AG04450 (cell line): ENCODE results near the gene CLEC4C. TPM values are rescaled to one million over a fixed set of nuclear protein-coding genes. Genes with fewer than 3 reads are reported as not detected.
"Not testable (repeated sequence)": the region's sequence is repeated elsewhere in the genome, so short reads cannot be mapped to it uniquely, and the experiment has no call there.

Source experiments
- CTCF ChIA-PET: fragments of 300-600, 350-600 bp; formaldehyde crosslinking; extraction: SDS; loops from one replicate; lab custom pipeline; 2022; ENCODE audit warnings: antibody characterized with exemption, inconsistent platforms; lab: Charles Lee
- POLR2A ChIA-PET: fragments of 350-600 bp; formaldehyde crosslinking; extraction: SDS; loops from one replicate; lab custom pipeline; 2021; ENCODE audit warnings: antibody characterized with exemption, inconsistent platforms; lab: Yijun Ruan, JAX
- DNase-seq: peaks from one replicate; pipeline ENCODE4 v3.0.0-alpha.2; 2011; ENCODE audit warnings: low read depth, low spot score
- H3K27ac ChIP-seq: one replicate; pipeline ENCODE4 v1.5.1; 2012; ENCODE audit warnings: low read depth, low read length, control low read depth
- H3K27me3 ChIP-seq: one replicate; pipeline ENCODE4 v1.6.0; 2012; ENCODE audit warnings: low read length; ENCODE audit not compliant: control insufficient read depth, insufficient read depth
- H3K4me3 ChIP-seq: 2 replicates; pipeline ENCODE4 v1.5.1; 2011; ENCODE audit warnings: mild to moderate bottlenecking, low read depth, low read length, control low read depth
- H3K9me3 ChIP-seq: 2 replicates; pipeline ENCODE4 v1.5.1; 2012; ENCODE audit warnings: low read length; ENCODE audit not compliant: control insufficient read depth, insufficient read depth
- CTCF ChIP-seq: IDR thresholded peaks from 2 replicates; pipeline ENCODE4 v1.5.1; 2011; ENCODE audit warnings: low read depth, low read length, control low read depth, inconsistent platforms
- polyA plus RNA-seq: library from polyadenylated mRNA; depleted of rRNA; stranded (reverse); fragments of >200 nt; gene quantifications from 2 replicates; pipeline ENCODE4 v1.2.3, GENCODE V29; 2011

The CLEC4C gene
- polyA plus RNA-seq, 1 experiment: not detected

- Histone ChIP-seq H3K27me3 (no peaks in the 10 kb centered on the region), H3K4me3 (no peak overlapping the region), H3K27ac (no peak overlapping the region), H3K9me3 (peaks cover 34% of the 10 kb centered on the region)
- ChIA-PET CTCF (no interaction called here), POLR2A (no interaction called here)
- TF ChIP-seq CTCF: no peak
- no peak for DNase-seq
Observed at GRCh38 chr12:7756993-7757392, 9.8 kb upstream of the CLEC4C start.

- H3K27me3 ChIP-seq, POLR2A ChIA-PET, CTCF ChIA-PET, H3K4me3 ChIP-seq, H3K27ac ChIP-seq, DNase-seq: not testable (repeated sequence)
- H3K9me3 ChIP-seq: peaks cover 36% of the 10 kb centered on the region
Observed at GRCh38 chr12:7755668-7756067, 8.5 kb upstream of the CLEC4C start.

GRCh38 chr12:7751941-7752922 is 5.1 kb upstream of the CLEC4C start:
- CTCF ChIA-PET, H3K27ac ChIP-seq, H3K4me3 ChIP-seq, POLR2A ChIA-PET, H3K27me3 ChIP-seq, DNase-seq: not testable (repeated sequence)
- peaks cover 37% of the 10 kb centered on the region for H3K9me3 ChIP-seq

GRCh38 chr12:7751394-7751793 is 4.2 kb upstream of the CLEC4C start:
- CTCF ChIA-PET: no interaction called here
- H3K9me3 ChIP-seq: peaks cover 38% of the 10 kb centered on the region
- H3K27ac ChIP-seq: no peak overlapping the region
- no peaks in the 10 kb centered on the region for H3K27me3 ChIP-seq
- DNase-seq: no peak
- TF ChIP-seq CTCF: no peak
- POLR2A ChIA-PET: no interaction called here
- no peak overlapping the region for H3K4me3 ChIP-seq

- no peak overlapping the region for H3K4me3 ChIP-seq
- no peaks in the 10 kb centered on the region for H3K27me3 ChIP-seq
- ChIA-PET CTCF (no interaction called here), POLR2A (no interaction called here)
- peaks cover 30% of the 10 kb centered on the region for H3K9me3 ChIP-seq
- H3K27ac ChIP-seq: no peak overlapping the region
- DNase-seq: no peak
- no peak for TF ChIP-seq CTCF
Observed at GRCh38 chr12:7750350-7750749, 3.2 kb upstream of the CLEC4C start.

GRCh38 chr12:7749442-7749841 is 2.3 kb upstream of the CLEC4C start:
- no peak for DNase-seq
- ChIA-PET POLR2A (no interaction called here), CTCF (no interaction called here)
- no peak overlapping the region for H3K27ac ChIP-seq
- no peak for TF ChIP-seq CTCF
- no peaks in the 10 kb centered on the region for H3K27me3 ChIP-seq
- no peak overlapping the region for H3K4me3 ChIP-seq
- peaks cover 26% of the 10 kb centered on the region for H3K9me3 ChIP-seq
